IMR-90 (cell line): ENCODE data around the gene KLHDC9. TPM values are rescaled to one million over a fixed set of nuclear protein-coding genes. Genes with fewer than 3 reads are reported as not detected.

Experiments
- ATAC-seq: fragments of 200-7000 bp; cut with Tn5 transposase; 2 replicates; pipeline ENCODE4 v1.9.1; 2020; ENCODE audit warnings: low read depth, mild to moderate bottlenecking, moderate library complexity
- BruUV-seq: library from RNA; stranded (reverse); fragments of 400-500 nt; replicated peaks from 2 replicates; lab custom pipeline; 2021; lab: Mats Ljungman, UMichigan
- CTCF ChIA-PET: fragments of 300-600 bp; formaldehyde crosslinking; extraction: SDS; loops from one replicate; lab custom pipeline; 2021; ENCODE audit warnings: antibody characterized with exemption; lab: Yijun Ruan, JAX
- POLR2A ChIA-PET: fragments of 300-600 bp; sonication (Branson Sonifier 250); formaldehyde crosslinking; loops from one replicate; lab custom pipeline; 2022; ENCODE audit warnings: antibody characterized with exemption; ENCODE audit not compliant: unreplicated experiment; lab: Charles Lee
- DNase-seq: peaks from one replicate; pipeline ENCODE4 v3.0.0; 2013
- H2AFZ ChIP-seq: replicated peaks from 2 replicates; pipeline ENCODE3; 2013; ENCODE audit warnings: low read length, mild to moderate bottlenecking; ENCODE audit not compliant: poor library complexity
- H2AK5ac ChIP-seq: 2 replicates; pipeline ENCODE4 v1.6.1; 2013; ENCODE audit warnings: low read depth, low read length, inconsistent platforms
- H2AK9ac ChIP-seq: replicated peaks from 2 replicates; pipeline ENCODE3; 2013; ENCODE audit warnings: mild to moderate bottlenecking, low read depth, low read length, moderate library complexity; ENCODE audit not compliant: poor library complexity
- H2BK120ac ChIP-seq: 2 replicates; pipeline ENCODE4 v1.6.1; 2013; ENCODE audit warnings: low read depth, low read length, inconsistent platforms
- H2BK15ac ChIP-seq: 3 replicates; pipeline ENCODE4 v1.6.1; 2013; ENCODE audit warnings: low read depth, low read length, inconsistent platforms
- H2BK20ac ChIP-seq: 2 replicates; pipeline ENCODE4 v1.6.1; 2013; ENCODE audit warnings: low read depth, mild to moderate bottlenecking, inconsistent platforms, low read length, moderate library complexity
- H2BK5ac ChIP-seq: 2 replicates; pipeline ENCODE4 v1.6.1; 2013; ENCODE audit warnings: mild to moderate bottlenecking, low read depth, low read length, inconsistent platforms; ENCODE audit not compliant: poor library complexity, severe bottlenecking
- H3K14ac ChIP-seq: replicated peaks from 2 replicates; pipeline ENCODE4 v1.6.1; 2013; ENCODE audit warnings: low read depth, low read length, inconsistent platforms
- H3K18ac ChIP-seq: 2 replicates; pipeline ENCODE4 v1.6.1; 2013; ENCODE audit warnings: low read depth, low read length, control low read depth
- H3K23ac ChIP-seq: 2 replicates; pipeline ENCODE4 v1.6.1; 2013; ENCODE audit warnings: low read depth, low read length, inconsistent platforms
- H3K27ac ChIP-seq: 2 replicates; pipeline ENCODE4 v1.5.1; 2013; ENCODE audit warnings: mild to moderate bottlenecking, control low read depth, low read length; ENCODE audit not compliant: insufficient read depth
- H3K27me3 ChIP-seq: 2 replicates; pipeline ENCODE4 v1.6.1; 2013; ENCODE audit warnings: low read length; ENCODE audit not compliant: control insufficient read depth, insufficient read depth
- H3K36me3 ChIP-seq: 2 replicates; pipeline ENCODE4 v1.6.1; 2013; ENCODE audit warnings: low read length, mixed read lengths; ENCODE audit not compliant: control insufficient read depth, insufficient read depth
- H3K4ac ChIP-seq: 2 replicates; pipeline ENCODE4 v1.6.1; 2013; ENCODE audit warnings: low read depth, low read length, inconsistent platforms
- H3K4me1 ChIP-seq: 2 replicates; pipeline ENCODE4 v1.6.1; 2013; ENCODE audit warnings: low read length, mixed read lengths; ENCODE audit not compliant: control insufficient read depth, insufficient read depth
- H3K4me2 ChIP-seq: 2 replicates; pipeline ENCODE4 v1.6.1; 2013; ENCODE audit warnings: low read depth, mild to moderate bottlenecking, control low read depth, low read length, moderate library complexity
- H3K4me3 ChIP-seq: 2 replicates; pipeline ENCODE4 v1.5.1; 2013; ENCODE audit warnings: low read depth, mild to moderate bottlenecking, control low read depth, low read length, moderate library complexity; ENCODE audit not compliant: insufficient read depth
- H3K56ac ChIP-seq: 2 replicates; pipeline ENCODE4 v1.6.1; 2013; ENCODE audit warnings: low read length, inconsistent platforms; ENCODE audit not compliant: insufficient read depth; ENCODE audit errors: extremely low read depth
- H3K79me1 ChIP-seq, 2 experiments: 2 replicates each; pipeline ENCODE4 v1.6.1; 2013; ENCODE audit warnings: low read length in 2 of 2, inconsistent platforms in 1 of 2, low read depth in 1 of 2
- H3K9ac ChIP-seq: 2 replicates; pipeline ENCODE4 v1.6.1; 2013; ENCODE audit warnings: low read depth, low read length, control low read depth
- H3K9me1 ChIP-seq: 2 replicates; pipeline ENCODE4 v1.6.1; 2013; ENCODE audit warnings: low read length, inconsistent platforms; ENCODE audit not compliant: insufficient read depth
- H3K9me3 ChIP-seq: 2 replicates; pipeline ENCODE4 v1.6.1; 2013; ENCODE audit warnings: low read length; ENCODE audit not compliant: control insufficient read depth, insufficient read depth
- H4K20me1 ChIP-seq: 2 replicates; pipeline ENCODE4 v1.6.1; 2013; ENCODE audit warnings: low read length, inconsistent platforms; ENCODE audit not compliant: insufficient read depth
- H4K5ac ChIP-seq: 2 replicates; pipeline ENCODE4 v1.6.1; 2013; ENCODE audit warnings: mild to moderate bottlenecking, low read depth, low read length, control low read depth
- H4K8ac ChIP-seq, 2 experiments: 2 replicates each; pipeline ENCODE4 v1.6.1; 2013; ENCODE audit warnings: low read depth in 2 of 2, low read length in 2 of 2, control low read depth in 1 of 2, inconsistent platforms in 1 of 2
- H4K91ac ChIP-seq: 2 replicates; pipeline ENCODE4 v1.6.1; 2013; ENCODE audit warnings: low read depth, low read length, inconsistent platforms; ENCODE audit not compliant: insufficient read depth
- BHLHE40 ChIP-seq: fragments of 150-350 bp; IDR thresholded peaks from 2 replicates; pipeline ENCODE4 v1.6.1; 2016; ENCODE audit warnings: mild to moderate bottlenecking, low read depth, low read length
- CHD1 ChIP-seq: IDR thresholded peaks from 2 replicates; pipeline ENCODE4 v1.6.1; 2012; ENCODE audit warnings: low read depth, low read length, improper control_type of control experiment
- FOS ChIP-seq: fragments of 150-350 bp; IDR thresholded peaks from 2 replicates; pipeline ENCODE4 v1.6.1; 2016; ENCODE audit warnings: low read depth, low read length
- MAZ ChIP-seq: IDR thresholded peaks from 2 replicates; pipeline ENCODE4 v1.6.1; 2012; ENCODE audit warnings: low read depth, mild to moderate bottlenecking, low read length, improper control_type of control experiment, moderate library complexity, borderline replicate concordance
- MXI1 ChIP-seq: IDR thresholded peaks from 2 replicates; pipeline ENCODE4 v1.6.1; 2012; ENCODE audit warnings: low read depth, mild to moderate bottlenecking, low read length, moderate library complexity, borderline replicate concordance
- NFE2L2 ChIP-seq: fragments of 150-350 bp; IDR thresholded peaks from 2 replicates; pipeline ENCODE4 v1.6.1; 2016; ENCODE audit warnings: low read depth, mild to moderate bottlenecking, low read length
- POLR2A ChIP-seq: IDR thresholded peaks from 2 replicates; pipeline ENCODE4 v1.6.1; 2012; ENCODE audit warnings: mild to moderate bottlenecking, low read depth, low read length
- RAD21 ChIP-seq: IDR thresholded peaks from 2 replicates; pipeline ENCODE4 v1.6.1; 2012; ENCODE audit warnings: low read length, improper control_type of control experiment
- RCOR1 ChIP-seq: IDR thresholded peaks from 2 replicates; pipeline ENCODE4 v1.6.1; 2012; ENCODE audit warnings: mild to moderate bottlenecking, low read length, improper control_type of control experiment; ENCODE audit not compliant: insufficient replicate concordance
- RFX5 ChIP-seq: IDR thresholded peaks from 2 replicates; pipeline ENCODE4 v1.8.0; 2012; ENCODE audit warnings: low read depth, mild to moderate bottlenecking, low read length, moderate library complexity
- SMC3 ChIP-seq: fragments of 150-350 bp; IDR thresholded peaks from 2 replicates; pipeline ENCODE4 v1.6.1; 2016; ENCODE audit warnings: low read depth, mild to moderate bottlenecking, antibody characterized with exemption, low read length, moderate library complexity
- WGBS, 2 experiments: methylation state at CpG; one replicate each; pipeline versions ENCODE4 v1.1.5 to v1.1.7; 2013; ENCODE audit warnings: missing lambda C conversion rate in 2 of 2; ENCODE audit not compliant: insufficient read length in 1 of 2; ENCODE audit errors: extremely low coverage in 2 of 2; 5-methylcytosine and 5-hydroxymethylcytosine counted together
- dilution Hi-C: fragments of 300-500 bp; cut with HindIII; formaldehyde crosslinking; loops from one replicate; pipeline ENCODE4 v1.14.3; 2018; ENCODE audit warnings: low sequenced_read_pairs; ENCODE audit not compliant: unreplicated experiment
- in situ Hi-C: fragments of 300-500 bp; cut with MboI; formaldehyde crosslinking; loops from 3 replicates; pipeline ENCODE4 v1.14.3; 2019; ENCODE audit warnings: low sequenced_read_pairs, inconsistent platforms, mixed read lengths
- intact Hi-C: fragments of 100-400 bp; cut with micrococcal nuclease; formaldehyde crosslinking; loops from 2 replicates; pipeline ENCODE4 v1.10.0; 2022
- polyA plus RNA-seq, 3 experiments: library from polyadenylated mRNA; depleted of rRNA; stranded (reverse); fragments of >200 nt; gene quantifications; 2 replicates each; pipeline ENCODE4 v1.2.3, GENCODE V29; 2012; ENCODE audit warnings: low replicate concordance in 1 of 3
- total RNA-seq: library from RNA; depleted of rRNA; stranded (reverse); fragments of >200 nt; gene quantifications from 2 replicates; pipeline ENCODE4 v1.2.3, GENCODE V29; 2012
- TF ChIP-seq, protein P1 (sequence below): conservative IDR thresholded peaks from 2 replicates; pipeline ENCODE4 v1.5.1; 2012; ENCODE audit warnings: mild to moderate bottlenecking, low read depth, low read length, improper control_type of control experiment
- TF ChIP-seq, protein P2 (sequence below): fragments of 150-350 bp; IDR thresholded peaks from 2 replicates; pipeline ENCODE4 v1.6.1; 2016; ENCODE audit warnings: low read depth, mild to moderate bottlenecking, low read length, moderate library complexity, borderline replicate concordance

KLHDC9 gene
- total and polyA plus RNA-seq, 2 of the 4 experiments (the other 2 are of a cell fraction): 0.18 to 0.70 TPM

DNA sequence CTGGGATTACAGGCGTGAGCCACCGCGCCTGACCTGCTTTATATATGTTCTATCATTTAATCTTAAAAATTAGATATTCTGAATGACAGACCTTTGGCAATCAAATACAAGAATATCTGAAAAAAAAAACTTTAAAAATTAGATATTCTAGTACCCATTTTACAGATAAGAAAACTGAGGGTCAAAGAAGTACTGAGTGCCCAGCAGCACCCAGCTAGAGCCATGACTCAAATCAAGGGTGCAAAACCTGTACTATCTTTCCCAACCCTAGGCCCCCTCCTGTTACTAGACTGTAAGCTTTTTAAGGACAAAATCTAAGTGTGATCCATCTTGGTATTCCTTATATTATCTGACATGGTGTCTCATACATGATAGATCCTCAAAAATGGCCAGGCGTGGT, 36.7 kb upstream of the KLHDC9 start:
- Histone ChIP-seq H2AK5ac (no peak overlapping the region), H3K9me3 (no peaks in the 10 kb centered on the region), H3K79me1 (no peaks in the 10 kb centered on the region), H2BK15ac (no peak overlapping the region), H3K4me3 (no peak overlapping the region), H4K20me1 (no peaks in the 10 kb centered on the region), H4K5ac (no peak overlapping the region), H3K56ac (no peak overlapping the region), H3K18ac (no peak overlapping the region), H3K4ac (no peak overlapping the region), H3K14ac (no peak overlapping the region), H3K27ac (no peak overlapping the region), H2BK5ac (no peak overlapping the region), H4K91ac (no peak overlapping the region), H3K23ac (no peak overlapping the region), H3K4me2 (no peak overlapping the region), H4K8ac (no peak overlapping the region), H2BK120ac (no peak overlapping the region), H2AFZ (no peak overlapping the region), H2BK20ac (no peak overlapping the region), H3K36me3 (no peaks in the 10 kb centered on the region), H3K9ac (no peak overlapping the region), H2AK9ac (no peak overlapping the region), H3K9me1 (no peaks in the 10 kb centered on the region), H3K27me3 (peaks cover 6% of the 10 kb centered on the region), H3K4me1 (no peaks in the 10 kb centered on the region)
- ChIA-PET CTCF (interaction anchor here (0.7 kb wide), 1 partner anchor 810 kb away, joined by 3 read pairs; no protein-coding TSS in a partner anchor), POLR2A (no interaction called here)
- WGBS, 2 experiments: no CpG with 5 or more reads among the region's 4 CpGs
- in situ Hi-C loops (no loop called here), intact Hi-C loops (no loop called here), dilution Hi-C loops (no loop called here)
- TF ChIP-seq, protein P1, sequence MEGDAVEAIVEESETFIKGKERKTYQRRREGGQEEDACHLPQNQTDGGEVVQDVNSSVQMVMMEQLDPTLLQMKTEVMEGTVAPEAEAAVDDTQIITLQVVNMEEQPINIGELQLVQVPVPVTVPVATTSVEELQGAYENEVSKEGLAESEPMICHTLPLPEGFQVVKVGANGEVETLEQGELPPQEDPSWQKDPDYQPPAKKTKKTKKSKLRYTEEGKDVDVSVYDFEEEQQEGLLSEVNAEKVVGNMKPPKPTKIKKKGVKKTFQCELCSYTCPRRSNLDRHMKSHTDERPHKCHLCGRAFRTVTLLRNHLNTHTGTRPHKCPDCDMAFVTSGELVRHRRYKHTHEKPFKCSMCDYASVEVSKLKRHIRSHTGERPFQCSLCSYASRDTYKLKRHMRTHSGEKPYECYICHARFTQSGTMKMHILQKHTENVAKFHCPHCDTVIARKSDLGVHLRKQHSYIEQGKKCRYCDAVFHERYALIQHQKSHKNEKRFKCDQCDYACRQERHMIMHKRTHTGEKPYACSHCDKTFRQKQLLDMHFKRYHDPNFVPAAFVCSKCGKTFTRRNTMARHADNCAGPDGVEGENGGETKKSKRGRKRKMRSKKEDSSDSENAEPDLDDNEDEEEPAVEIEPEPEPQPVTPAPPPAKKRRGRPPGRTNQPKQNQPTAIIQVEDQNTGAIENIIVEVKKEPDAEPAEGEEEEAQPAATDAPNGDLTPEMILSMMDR: no peak
- TF ChIP-seq FOS (no peak), SMC3 (no peak), RAD21 (no peak), POLR2A (no peak), NFE2L2 (no peak), MXI1 (no peak), CHD1 (no peak), RFX5 (no peak), RCOR1 (no peak), MAZ (no peak), BHLHE40 (no peak)
- TF ChIP-seq, protein P2, sequence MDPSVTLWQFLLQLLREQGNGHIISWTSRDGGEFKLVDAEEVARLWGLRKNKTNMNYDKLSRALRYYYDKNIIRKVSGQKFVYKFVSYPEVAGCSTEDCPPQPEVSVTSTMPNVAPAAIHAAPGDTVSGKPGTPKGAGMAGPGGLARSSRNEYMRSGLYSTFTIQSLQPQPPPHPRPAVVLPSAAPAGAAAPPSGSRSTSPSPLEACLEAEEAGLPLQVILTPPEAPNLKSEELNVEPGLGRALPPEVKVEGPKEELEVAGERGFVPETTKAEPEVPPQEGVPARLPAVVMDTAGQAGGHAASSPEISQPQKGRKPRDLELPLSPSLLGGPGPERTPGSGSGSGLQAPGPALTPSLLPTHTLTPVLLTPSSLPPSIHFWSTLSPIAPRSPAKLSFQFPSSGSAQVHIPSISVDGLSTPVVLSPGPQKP: no peak
- DNase-seq (no peak), ATAC-seq (no peak)
- no TSS peak for BruUV-seq
